ACC112 (cell line): ENCODE measurements around the gene DDB1.

Experiments
- H2AFZ ChIP-seq: fragments of 200-600 bp; sonication (generic); one replicate; pipeline ENCODE4 v1.6.0; 2017; ENCODE audit warnings: antibody characterized with exemption, low read length; ENCODE audit not compliant: unreplicated experiment
- H3K27ac ChIP-seq: fragments of 200-600 bp; sonication (generic); 2 replicates; pipeline ENCODE4 v1.5.1; 2014; ENCODE audit warnings: low read depth, mild to moderate bottlenecking, antibody characterized with exemption, low read length, moderate library complexity
- H3K27me3 ChIP-seq: fragments of 200-600 bp; sonication (generic); 2 replicates; pipeline ENCODE4 v1.6.1; 2014; ENCODE audit warnings: mild to moderate bottlenecking, antibody characterized with exemption, low read length, moderate library complexity, mixed read lengths; ENCODE audit not compliant: insufficient read depth
- H3K36me3 ChIP-seq: fragments of 200-600 bp; sonication (generic); 2 replicates; pipeline ENCODE4 v1.6.1; 2016; ENCODE audit warnings: mild to moderate bottlenecking, antibody characterized with exemption, low read length, moderate library complexity, mixed read lengths; ENCODE audit not compliant: insufficient read depth
- H3K4me1 ChIP-seq: fragments of 200-600 bp; sonication (generic); one replicate; pipeline ENCODE4 v1.6.1; 2016; ENCODE audit warnings: low read length, mixed read lengths; ENCODE audit not compliant: insufficient read depth, unreplicated experiment, control insufficient read depth
- H3K4me3 ChIP-seq: fragments of 200-600 bp; sonication (generic); 2 replicates; pipeline ENCODE4 v1.5.1; 2014; ENCODE audit warnings: mild to moderate bottlenecking, low read depth, low read length
- H3K79me2 ChIP-seq: fragments of 200-600 bp; sonication (generic); one replicate; pipeline ENCODE4 v1.6.0; 2016; ENCODE audit warnings: low read length; ENCODE audit not compliant: control insufficient read depth, unreplicated experiment, insufficient read depth

DDB1 gene

DNA sequence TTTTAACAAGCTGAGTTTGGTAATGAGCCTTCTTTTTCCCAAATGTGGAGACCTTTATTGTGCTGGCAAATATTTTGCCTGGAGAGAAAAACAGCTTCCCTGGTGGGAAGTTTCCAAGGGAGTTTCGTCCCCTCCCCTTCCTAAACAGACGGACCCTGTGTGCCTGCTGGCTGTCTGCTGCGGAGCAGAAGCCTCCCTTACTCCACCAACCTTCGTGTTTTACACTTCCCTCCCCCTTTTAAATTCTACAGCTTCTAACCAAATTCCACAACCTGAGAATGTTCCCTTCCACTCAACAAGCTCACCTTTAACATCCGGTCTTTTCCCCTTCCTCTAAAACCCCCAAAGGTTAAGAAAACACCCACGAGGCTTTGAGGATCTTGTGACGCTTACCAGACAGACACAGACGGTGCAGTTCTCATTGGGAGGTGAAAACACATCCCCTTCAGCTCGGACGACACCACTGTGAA, 54.9 kb downstream of the DDB1 start:
- H2AFZ ChIP-seq: no peak overlapping the region
- no peaks in the 10 kb centered on the region for H3K79me2 ChIP-seq
- no peak overlapping the region for H3K4me3 ChIP-seq
- no peak overlapping the region for H3K27ac ChIP-seq
- no peaks in the 10 kb centered on the region for H3K27me3 ChIP-seq
- no peaks in the 10 kb centered on the region for H3K36me3 ChIP-seq
- H3K4me1 ChIP-seq: no peaks in the 10 kb centered on the region

GRCh38 chr11:61277186-61278000, 55.5 kb downstream of the DDB1 start:
- Histone ChIP-seq H2AFZ (no peak overlapping the region), H3K4me1 (no peaks in the 10 kb centered on the region), H3K27ac (no peak overlapping the region), H3K27me3 (no peaks in the 10 kb centered on the region), H3K79me2 (no peaks in the 10 kb centered on the region), H3K4me3 (no peak overlapping the region), H3K36me3 (no peaks in the 10 kb centered on the region)

DNA sequence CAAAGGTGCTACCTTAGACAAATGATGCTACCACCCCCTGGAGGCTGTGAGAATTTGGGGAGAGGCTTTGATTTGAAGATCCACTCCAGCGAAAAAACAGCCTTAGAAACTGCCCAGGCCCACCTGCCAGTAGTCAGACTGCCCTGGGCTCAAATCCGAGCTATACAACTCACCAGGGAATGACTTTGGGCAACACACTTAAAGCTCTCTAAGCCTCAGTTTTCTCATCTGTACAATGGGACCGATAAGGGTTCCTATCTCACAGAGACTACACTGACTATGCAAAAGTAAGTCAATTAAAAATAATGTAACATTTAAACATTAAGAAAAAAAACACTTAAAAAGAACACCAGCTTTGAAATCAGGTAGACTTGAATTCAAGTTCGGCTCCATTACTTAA, 57.7 kb downstream of the DDB1 start:
- Histone ChIP-seq H3K36me3 (no peaks in the 10 kb centered on the region), H2AFZ (no peak overlapping the region), H3K79me2 (no peaks in the 10 kb centered on the region), H3K4me3 (no peak overlapping the region), H3K27me3 (no peaks in the 10 kb centered on the region), H3K4me1 (no peaks in the 10 kb centered on the region), H3K27ac (no peak overlapping the region)

DNA sequence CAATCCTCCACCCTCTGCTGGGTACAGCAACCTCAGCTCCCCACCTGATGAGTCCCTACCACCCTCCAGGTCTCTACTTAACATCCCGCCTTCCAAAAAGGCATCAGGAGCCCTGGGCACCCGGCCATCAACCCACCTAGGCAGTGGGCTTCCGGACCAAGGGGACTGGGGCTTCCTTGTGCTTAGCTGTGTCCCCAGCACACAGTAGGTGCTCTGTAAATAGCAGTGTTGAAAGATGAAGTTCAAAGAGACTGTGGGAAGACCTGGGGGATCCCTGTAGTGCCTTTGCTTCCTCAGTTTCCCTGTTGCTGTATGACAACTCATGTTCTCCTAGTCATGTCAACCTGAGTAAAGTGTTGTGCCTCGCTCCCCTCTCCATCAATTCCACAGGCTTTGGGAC, 58.8 kb downstream of the DDB1 start:
- H3K4me3 ChIP-seq: no peak overlapping the region
- no peaks in the 10 kb centered on the region for H3K36me3 ChIP-seq
- H3K27me3 ChIP-seq: no peaks in the 10 kb centered on the region

DNA sequence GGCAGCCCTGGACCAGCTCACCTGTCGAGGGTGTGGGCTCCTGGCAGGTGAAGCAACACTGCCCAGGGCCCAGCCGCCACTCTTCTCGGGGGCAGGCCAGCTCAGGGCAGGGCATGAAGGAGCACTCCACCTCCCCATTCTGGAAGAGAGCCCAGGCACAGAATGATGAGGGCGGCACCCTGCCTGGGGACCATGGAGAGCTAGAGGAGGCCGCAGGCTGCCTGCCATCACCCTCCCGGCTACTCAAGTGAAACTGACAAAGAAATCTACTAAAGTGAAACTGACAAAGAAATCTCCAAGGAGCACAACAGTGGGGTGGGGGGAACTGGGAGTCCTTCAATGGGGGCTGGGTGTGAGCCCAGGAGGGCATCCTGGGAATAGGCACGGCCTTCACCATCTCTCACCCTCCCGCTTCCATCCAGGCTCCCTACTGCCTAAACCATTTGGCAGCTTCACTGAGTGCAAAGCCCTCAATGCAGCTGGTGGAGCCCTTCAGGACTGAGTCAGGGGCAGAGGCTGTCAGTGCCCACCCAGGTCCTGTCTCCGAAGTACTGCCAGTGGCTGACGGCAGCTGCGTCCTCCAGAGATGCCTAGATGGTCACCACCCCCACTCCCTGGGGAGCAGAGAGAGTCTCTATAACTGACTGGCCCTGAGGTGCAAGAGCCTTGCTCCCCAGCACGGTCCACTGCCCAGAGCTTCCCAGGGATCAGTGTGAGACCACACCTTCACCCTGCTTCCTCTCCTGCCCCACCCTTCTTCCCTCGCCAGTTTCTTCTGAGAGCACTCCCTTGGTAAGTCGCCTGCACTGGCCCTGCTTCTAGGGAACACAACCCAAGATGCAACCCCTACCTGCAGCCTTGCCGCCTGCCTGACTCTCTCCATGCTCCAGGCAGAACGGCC, 59.5 kb downstream of the DDB1 start:
- Histone ChIP-seq H3K36me3 (no peaks in the 10 kb centered on the region), H3K27ac (no peak overlapping the region), H3K4me1 (no peaks in the 10 kb centered on the region)

More for the DNA sequence above, 58.8 kb downstream of the DDB1 start:
- H3K79me2 ChIP-seq: no peaks in the 10 kb centered on the region
- no peak overlapping the region for H3K27ac ChIP-seq
- H3K4me1 ChIP-seq: no peaks in the 10 kb centered on the region
- H2AFZ ChIP-seq: no peak overlapping the region

DNA sequence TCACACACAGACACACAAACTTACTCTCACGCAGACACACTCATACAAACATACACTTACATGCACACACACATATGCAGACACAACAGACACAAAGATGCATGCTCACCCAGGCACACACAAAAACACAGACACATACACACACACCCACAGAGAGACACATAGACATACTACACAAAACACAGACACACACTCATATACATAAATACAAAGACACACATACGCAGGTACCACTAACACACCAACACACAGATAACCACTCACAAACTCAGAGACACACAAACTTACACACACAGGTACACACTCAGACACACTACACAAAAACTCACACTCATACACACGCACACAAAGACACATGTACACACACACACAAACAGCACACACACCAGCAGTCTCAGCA, 60.2 kb downstream of the DDB1 start:
- Histone ChIP-seq H3K4me1 (no peaks in the 10 kb centered on the region), H3K27me3 (no peaks in the 10 kb centered on the region), H3K4me3 (no peak overlapping the region), H3K79me2 (no peaks in the 10 kb centered on the region), H3K27ac (no peak overlapping the region), H2AFZ (no peak overlapping the region), H3K36me3 (no peaks in the 10 kb centered on the region)

More for the DNA sequence above, 59.5 kb downstream of the DDB1 start:
- no peak overlapping the region for H3K4me3 ChIP-seq
- H3K27me3 ChIP-seq: no peaks in the 10 kb centered on the region
- H2AFZ ChIP-seq: no peak overlapping the region
- H3K79me2 ChIP-seq: no peaks in the 10 kb centered on the region

- Histone ChIP-seq H3K27me3 (no peaks in the 10 kb centered on the region), H3K79me2 (no peaks in the 10 kb centered on the region), H3K4me3 (no peak overlapping the region), H3K27ac (no peak overlapping the region), H3K4me1 (peaks cover 3% of the 10 kb centered on the region), H3K36me3 (no peaks in the 10 kb centered on the region), H2AFZ (no peak overlapping the region)
These were observed 62.4 kb downstream of the DDB1 start for GRCh38 chr11:61270354-61271076.

DNA sequence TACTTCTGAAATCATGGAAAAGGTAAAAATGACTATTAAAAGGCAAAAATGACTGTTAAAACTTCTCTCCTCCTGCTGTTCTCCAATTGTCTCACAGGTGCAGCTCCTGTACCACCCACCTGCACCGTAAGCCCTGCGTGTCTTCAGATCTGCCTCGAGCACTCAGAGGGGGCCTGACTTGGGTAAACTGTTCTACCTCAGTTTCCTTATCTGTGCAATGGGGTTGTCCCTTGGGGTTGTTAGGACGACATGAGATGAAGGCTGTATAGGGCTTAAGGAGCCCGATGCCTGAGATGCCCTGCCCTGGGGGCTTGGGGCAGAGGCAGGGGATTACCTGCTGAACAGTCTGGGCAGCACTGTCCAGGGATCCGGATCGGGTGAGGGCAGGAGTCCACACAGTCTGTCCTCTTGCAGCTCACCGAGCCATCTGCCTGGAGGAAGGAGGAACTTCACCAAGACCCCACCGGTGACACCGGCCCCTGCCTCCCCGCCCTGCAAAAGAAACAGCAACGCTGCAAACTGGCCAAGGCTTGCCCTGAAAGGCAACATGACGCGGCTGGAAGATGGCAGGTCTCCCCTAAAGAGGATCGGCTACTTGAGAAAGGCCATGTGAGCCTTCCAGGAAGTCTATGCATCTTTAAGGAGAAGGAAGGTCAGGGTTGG, 64.2 kb downstream of the DDB1 start:
- H3K36me3 ChIP-seq: no peaks in the 10 kb centered on the region
- no peak overlapping the region for H3K4me3 ChIP-seq
- H3K79me2 ChIP-seq: no peaks in the 10 kb centered on the region

GRCh38 chr11:61267437-61267841, 65.5 kb downstream of the DDB1 start:
- Histone ChIP-seq H3K27ac (no peak overlapping the region), H3K4me1 (peaks cover 3% of the 10 kb centered on the region), H2AFZ (no peak overlapping the region)

More for the DNA sequence above, 64.2 kb downstream of the DDB1 start:
- Histone ChIP-seq H3K27me3 (no peaks in the 10 kb centered on the region), H3K4me1 (peaks cover 3% of the 10 kb centered on the region), H3K27ac (no peak overlapping the region), H2AFZ (no peak overlapping the region)

DNA sequence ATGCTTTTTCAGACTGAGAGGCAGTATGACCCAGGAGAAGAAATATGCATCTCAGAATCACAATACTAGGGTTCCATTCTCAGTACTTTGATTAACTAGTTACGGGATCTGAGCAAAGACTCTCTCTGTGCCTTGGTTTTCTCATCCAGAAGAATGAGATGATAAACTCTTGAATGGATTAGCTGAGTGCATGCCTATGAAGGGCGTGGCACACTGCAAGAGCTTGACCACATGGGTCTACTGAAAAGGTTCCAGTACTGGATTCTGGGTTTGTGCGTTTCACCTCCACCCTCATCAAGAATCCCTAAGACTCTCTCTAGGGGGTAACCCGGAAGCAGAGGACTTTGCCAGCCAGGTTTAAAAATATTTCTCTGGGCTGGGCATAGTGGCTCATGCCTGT, 66.3 kb downstream of the DDB1 start:
- Histone ChIP-seq H3K79me2 (no peaks in the 10 kb centered on the region), H3K27ac (no peak overlapping the region), H2AFZ (no peak overlapping the region), H3K4me1 (peaks cover 3% of the 10 kb centered on the region), H3K36me3 (no peaks in the 10 kb centered on the region), H3K27me3 (no peaks in the 10 kb centered on the region), H3K4me3 (no peak overlapping the region)

More at GRCh38 chr11:61267437-61267841, 65.5 kb downstream of the DDB1 start:
- Histone ChIP-seq H3K4me3 (no peak overlapping the region), H3K79me2 (no peaks in the 10 kb centered on the region), H3K36me3 (no peaks in the 10 kb centered on the region), H3K27me3 (no peaks in the 10 kb centered on the region)
